Dermis blood vessel endothelial cell (primary cell): Measurements from ENCODE around the gene CLN3. TPM values are rescaled to one million over a fixed set of nuclear protein-coding genes. Genes with fewer than 3 reads are reported as not detected.
"Not testable (repeated sequence)": the region's sequence is repeated elsewhere in the genome, so short reads cannot be mapped to it uniquely, and the experiment has no call there.

ENCODE experiments used
- DNase-seq: peaks from one replicate; pipeline ENCODE4 v3.0.0; 2010
- total RNA-seq: library from RNA; depleted of rRNA; stranded (reverse); fragments of >200 nt; gene quantifications from 2 replicates; pipeline ENCODE4 v1.2.3, GENCODE V29; 2014

CLN3 gene
- total RNA-seq, 1 donor from 2014 or later: 20.1 TPM

- no peak for DNase-seq
Measured at GRCh38 chr16:28494121-28494851, 2.4 kb upstream of the CLN3 start, which contains the start of gene APOBR. Gene APOBR, plus strand, starts transcription at chr16:28494643. Its CDS starts 39 bp downstream, at chr16:28494682.

- no peak for DNase-seq
Measured at GRCh38 chr16:28492511-28492910, 637 bp upstream of the CLN3 start.

GRCh38 chr16:28491230-28491969 is 474 bp downstream of the CLN3 start:
- DNase-seq: peak; percentile 35

GRCh38 chr16:28486266-28486665 is 5.6 kb downstream of the CLN3 start:
- DNase-seq: no peak

GRCh38 chr16:28483361-28483760 is 8.5 kb downstream of the CLN3 start:
- DNase-seq: not testable (repeated sequence)

GRCh38 chr16:28482026-28482425 is 9.8 kb downstream of the CLN3 start:
- no peak for DNase-seq

GRCh38 chr16:28478506-28479180 is 13.2 kb downstream of the CLN3 start:
- DNase-seq: no peak

GRCh38 chr16:28477311-28477920 is 14.5 kb downstream of the CLN3 start:
- DNase-seq: no peak

GRCh38 chr16:28475221-28475620 is 16.7 kb downstream of the CLN3 start:
- DNase-seq: no peak

- DNase-seq: no peak
Measured at GRCh38 chr16:28473714-28474265, 18.1 kb downstream of the CLN3 start.

- DNase-seq: not testable (repeated sequence)
Measured at GRCh38 chr16:28447081-28447480, 44.8 kb downstream of the CLN3 start.

- not testable (repeated sequence) for DNase-seq
Measured at GRCh38 chr16:28446388-28446787, 45.5 kb downstream of the CLN3 start.

GRCh38 chr16:28443943-28444342 is 47.9 kb downstream of the CLN3 start:
- DNase-seq: not testable (repeated sequence)

GRCh38 chr16:28438899-28439298 is 53.0 kb downstream of the CLN3 start:
- DNase-seq: not testable (repeated sequence)

GRCh38 chr16:28435340-28435739 is 56.5 kb downstream of the CLN3 start:
- not testable (repeated sequence) for DNase-seq

Other genes with a start within 250 kb of the CLN3 start
- gene SBK1, start 199.5 kb downstream of the CLN3 start, total RNA-seq: under 0.01 and 0.14 TPM in 2 replicates
- gene NPIPB6, start 128.6 kb downstream of the CLN3 start, total RNA-seq: not detected in 2 replicates
- 183 and 187 TPM in 2 replicates for gene EIF3CL, start 88.2 kb downstream of the CLN3 start, total RNA-seq
- gene NPIPB7, start 19.7 kb downstream of the CLN3 start, total RNA-seq: not detected in 2 replicates
- gene APOBR, start 2.6 kb upstream of the CLN3 start, total RNA-seq: under 0.01 and 0.05 TPM in 2 replicates
- gene IL27, start 14.8 kb upstream of the CLN3 start, total RNA-seq: not detected in 2 replicates
- gene NUPR1, start 46.9 kb upstream of the CLN3 start, total RNA-seq: 3.8 and 4.9 TPM in 2 replicates
- gene SGF29, start 61.8 kb upstream of the CLN3 start, total RNA-seq: 8.7 and 10.0 TPM in 2 replicates
- 0.14 TPM in 1 of 2 replicates, not detected in the other for gene SULT1A2, start 105.0 kb upstream of the CLN3 start, total RNA-seq
- gene SULT1A1, start 118.0 kb upstream of the CLN3 start, total RNA-seq: 1.2 and 4.4 TPM in 2 replicates
- gene NPIPB8, start 146.0 kb upstream of the CLN3 start, total RNA-seq: 0.17 TPM in 1 of 2 replicates, not detected in the other
- 147 and 213 TPM in 2 replicates for gene EIF3C, start 219.4 kb upstream of the CLN3 start, total RNA-seq